GM12872 (cell line): ENCODE data around the gene RAB25.

Experiments used
- TF ChIP-seq, protein P1 (sequence below): IDR thresholded peaks from 3 replicates; pipeline ENCODE4 v1.5.1; 2011; ENCODE audit warnings: low read depth, mild to moderate bottlenecking, low read length, moderate library complexity; ENCODE audit not compliant: insufficient read depth

Gene RAB25

GRCh38 chr1:156112276-156113137 lies 51.5 kb downstream of the RAB25 start:
- TF ChIP-seq, protein P1, sequence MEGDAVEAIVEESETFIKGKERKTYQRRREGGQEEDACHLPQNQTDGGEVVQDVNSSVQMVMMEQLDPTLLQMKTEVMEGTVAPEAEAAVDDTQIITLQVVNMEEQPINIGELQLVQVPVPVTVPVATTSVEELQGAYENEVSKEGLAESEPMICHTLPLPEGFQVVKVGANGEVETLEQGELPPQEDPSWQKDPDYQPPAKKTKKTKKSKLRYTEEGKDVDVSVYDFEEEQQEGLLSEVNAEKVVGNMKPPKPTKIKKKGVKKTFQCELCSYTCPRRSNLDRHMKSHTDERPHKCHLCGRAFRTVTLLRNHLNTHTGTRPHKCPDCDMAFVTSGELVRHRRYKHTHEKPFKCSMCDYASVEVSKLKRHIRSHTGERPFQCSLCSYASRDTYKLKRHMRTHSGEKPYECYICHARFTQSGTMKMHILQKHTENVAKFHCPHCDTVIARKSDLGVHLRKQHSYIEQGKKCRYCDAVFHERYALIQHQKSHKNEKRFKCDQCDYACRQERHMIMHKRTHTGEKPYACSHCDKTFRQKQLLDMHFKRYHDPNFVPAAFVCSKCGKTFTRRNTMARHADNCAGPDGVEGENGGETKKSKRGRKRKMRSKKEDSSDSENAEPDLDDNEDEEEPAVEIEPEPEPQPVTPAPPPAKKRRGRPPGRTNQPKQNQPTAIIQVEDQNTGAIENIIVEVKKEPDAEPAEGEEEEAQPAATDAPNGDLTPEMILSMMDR: no peak

DNA sequence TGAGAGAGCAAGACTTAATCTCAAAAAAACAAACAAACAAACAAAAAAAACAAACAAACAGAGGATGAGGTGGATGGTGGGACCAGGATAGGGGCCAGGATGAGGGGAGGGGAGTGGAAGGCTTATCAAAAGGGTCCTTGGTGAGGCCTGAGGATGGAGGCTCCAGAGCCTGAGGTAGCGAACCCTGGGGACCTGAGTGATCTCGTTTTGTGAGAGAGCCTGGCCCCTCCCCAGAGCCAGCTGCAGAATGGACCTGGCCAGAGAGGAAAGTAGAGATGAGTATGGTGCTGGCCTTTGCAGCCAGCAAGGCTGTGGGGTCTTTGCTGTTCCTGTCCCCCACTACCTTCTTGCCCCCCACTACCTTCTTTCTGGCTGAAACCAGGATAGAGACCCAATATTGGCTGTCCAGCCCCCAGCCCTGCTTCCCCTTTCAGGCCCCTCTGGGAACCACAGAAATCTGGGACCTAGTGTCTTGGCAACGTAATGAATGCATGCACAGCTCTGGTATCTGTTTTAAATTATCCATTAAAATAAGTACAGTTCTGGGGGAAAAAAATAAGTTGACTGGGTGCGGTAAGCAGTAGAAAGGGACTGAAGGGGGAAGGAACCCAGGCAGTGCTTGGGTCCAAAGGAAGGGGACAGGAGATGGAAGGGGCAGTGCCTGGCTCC lies 52.5 kb downstream of the RAB25 start:
- TF ChIP-seq, protein P1: no peak

DNA sequence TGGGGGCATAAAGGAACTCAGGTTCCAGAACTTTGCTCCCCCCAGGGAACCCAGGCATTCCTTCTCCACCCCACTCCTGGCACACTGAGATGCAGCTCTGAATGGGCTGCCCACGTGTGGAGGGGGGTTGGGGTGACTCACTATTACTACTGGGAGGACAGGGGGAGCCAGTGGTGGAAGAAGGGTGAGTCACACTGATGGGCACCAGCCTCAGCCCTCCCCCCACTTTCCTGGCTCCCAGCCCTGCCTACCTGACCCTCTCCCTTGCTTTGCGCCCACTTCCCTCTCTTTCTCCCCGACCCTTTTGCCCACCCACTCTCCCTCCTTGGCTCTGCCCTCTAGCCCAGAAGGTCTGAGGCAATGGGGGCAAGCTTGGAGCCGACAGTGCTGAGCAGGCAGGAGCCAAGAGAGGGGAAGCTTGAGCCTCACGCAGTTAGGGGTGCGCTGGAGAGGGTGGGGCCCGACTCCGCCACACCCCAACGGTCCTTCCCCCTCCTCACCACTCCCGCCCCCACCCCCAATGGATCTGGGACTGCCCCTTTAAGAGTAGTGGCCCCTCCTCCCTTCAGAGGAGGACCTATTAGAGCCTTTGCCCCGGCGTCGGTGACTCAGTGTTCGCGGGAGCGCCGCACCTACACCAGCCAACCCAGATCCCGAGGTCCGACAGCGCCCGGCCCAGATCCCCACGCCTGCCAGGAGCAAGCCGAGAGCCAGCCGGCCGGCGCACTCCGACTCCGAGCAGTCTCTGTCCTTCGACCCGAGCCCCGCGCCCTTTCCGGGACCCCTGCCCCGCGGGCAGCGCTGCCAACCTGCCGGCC lies 53.4 kb downstream of the RAB25 start, which contains the start of gene LMNA:
Gene LMNA (plus strand): TSS at position 611 of the 818 bp plus-strand sequence. CDS start 208 bp downstream, outside the sequence.
- TF ChIP-seq, protein P1: no peak

DNA sequence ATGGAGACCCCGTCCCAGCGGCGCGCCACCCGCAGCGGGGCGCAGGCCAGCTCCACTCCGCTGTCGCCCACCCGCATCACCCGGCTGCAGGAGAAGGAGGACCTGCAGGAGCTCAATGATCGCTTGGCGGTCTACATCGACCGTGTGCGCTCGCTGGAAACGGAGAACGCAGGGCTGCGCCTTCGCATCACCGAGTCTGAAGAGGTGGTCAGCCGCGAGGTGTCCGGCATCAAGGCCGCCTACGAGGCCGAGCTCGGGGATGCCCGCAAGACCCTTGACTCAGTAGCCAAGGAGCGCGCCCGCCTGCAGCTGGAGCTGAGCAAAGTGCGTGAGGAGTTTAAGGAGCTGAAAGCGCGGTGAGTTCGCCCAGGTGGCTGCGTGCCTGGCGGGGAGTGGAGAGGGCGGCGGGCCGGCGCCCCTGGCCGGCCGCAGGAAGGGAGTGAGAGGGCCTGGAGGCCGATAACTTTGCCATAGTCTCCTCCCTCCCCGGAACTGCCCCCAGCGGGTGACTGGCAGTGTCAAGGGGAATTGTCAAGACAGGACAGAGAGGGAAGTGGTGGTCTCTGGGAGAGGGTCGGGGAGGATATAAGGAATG lies 54.1 kb downstream of the RAB25 start:
- TF ChIP-seq, protein P1: no peak

DNA sequence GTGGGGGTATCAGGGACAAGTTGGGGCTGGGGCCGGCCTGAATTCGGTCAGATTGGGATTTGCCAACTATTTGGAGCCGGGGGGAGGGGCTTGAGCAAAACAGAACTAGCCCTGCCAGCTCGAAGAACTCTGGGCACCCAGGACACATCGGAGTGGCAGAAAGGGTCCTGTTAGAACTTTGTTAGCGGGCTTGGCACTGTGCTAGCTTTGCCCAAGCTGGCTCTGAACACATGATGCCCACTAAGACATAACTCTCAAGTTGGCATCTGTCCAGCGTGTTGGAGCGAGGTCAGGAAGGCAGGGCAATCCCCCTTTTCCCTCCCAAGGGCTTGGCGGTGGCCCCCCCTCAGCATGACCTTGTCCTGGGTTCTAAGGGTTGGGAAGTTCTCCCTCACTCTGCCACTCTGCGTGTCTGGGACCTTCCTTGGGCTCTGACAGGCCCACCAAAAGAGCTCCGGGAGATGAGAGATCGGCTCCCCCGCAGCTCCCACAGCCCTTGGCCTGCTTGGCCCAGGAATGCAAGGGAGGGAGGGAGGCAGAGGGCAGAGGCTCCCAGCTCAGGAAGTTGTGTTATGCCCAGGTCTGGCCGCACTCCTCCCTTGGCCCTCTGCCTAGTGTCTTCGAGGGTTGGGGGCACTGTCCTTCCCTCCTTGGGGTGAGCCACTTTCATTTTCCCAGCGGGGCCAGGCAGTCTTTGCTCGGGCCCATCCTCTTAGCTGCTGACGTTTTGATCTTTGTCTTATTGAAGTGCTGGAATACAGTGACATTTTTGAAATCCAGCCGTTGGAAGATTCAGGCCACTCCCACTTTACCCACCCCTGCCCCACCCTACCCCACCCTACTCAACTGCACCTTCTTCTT lies 54.8 kb downstream of the RAB25 start:
- TF ChIP-seq, protein P1: no peak

GRCh38 chr1:156117414-156118176 lies 56.6 kb downstream of the RAB25 start:
- TF ChIP-seq, protein P1: no peak
